ENCODE data around the gene ZNF552.

DNA sequence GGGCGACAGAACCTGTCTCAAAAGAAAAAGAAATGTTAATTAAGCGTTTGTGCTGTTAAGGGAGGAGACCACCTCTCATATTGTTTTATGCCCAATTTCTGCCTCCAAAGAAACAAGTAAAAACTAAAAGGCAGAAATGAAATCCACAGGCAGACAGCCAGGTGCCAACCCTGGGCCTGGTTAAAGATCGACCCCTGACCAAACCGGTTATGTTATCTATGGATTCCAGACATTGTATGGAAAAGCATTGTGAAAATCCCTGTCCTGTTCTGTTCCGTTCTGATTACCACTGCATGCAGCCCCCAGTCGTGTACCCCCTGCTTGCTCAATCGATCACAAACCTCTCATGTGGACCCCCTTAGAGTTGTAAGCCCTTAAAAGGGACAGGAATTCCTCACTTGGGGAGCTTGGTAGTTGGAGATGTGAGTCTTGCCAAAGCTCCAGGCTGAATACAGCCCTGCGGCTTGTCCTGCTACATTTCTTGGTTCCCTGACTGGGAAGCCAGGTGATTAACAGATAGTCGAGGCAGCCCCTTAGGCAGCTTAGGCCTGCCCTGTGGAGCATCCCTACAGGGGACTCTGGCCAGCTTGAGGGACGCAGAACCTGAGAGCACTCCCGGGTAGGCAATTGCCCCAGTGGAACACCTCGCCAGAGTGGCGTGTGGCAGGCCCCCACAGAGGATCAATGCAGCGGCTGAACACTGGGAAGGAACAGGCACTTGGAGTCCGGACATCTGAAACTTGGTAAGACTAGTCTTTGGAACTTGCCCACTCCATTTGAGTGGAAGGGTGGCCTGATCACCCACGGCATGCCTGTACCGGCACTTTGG lies 748 bp upstream of the ZNF552 start:
- TF ChIP-seq, protein P1, sequence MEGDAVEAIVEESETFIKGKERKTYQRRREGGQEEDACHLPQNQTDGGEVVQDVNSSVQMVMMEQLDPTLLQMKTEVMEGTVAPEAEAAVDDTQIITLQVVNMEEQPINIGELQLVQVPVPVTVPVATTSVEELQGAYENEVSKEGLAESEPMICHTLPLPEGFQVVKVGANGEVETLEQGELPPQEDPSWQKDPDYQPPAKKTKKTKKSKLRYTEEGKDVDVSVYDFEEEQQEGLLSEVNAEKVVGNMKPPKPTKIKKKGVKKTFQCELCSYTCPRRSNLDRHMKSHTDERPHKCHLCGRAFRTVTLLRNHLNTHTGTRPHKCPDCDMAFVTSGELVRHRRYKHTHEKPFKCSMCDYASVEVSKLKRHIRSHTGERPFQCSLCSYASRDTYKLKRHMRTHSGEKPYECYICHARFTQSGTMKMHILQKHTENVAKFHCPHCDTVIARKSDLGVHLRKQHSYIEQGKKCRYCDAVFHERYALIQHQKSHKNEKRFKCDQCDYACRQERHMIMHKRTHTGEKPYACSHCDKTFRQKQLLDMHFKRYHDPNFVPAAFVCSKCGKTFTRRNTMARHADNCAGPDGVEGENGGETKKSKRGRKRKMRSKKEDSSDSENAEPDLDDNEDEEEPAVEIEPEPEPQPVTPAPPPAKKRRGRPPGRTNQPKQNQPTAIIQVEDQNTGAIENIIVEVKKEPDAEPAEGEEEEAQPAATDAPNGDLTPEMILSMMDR (conservative IDR thresholded peaks at IDR 0.05; ENCODE audit: low read length): no peak
- no peak for TF ChIP-seq EZH2phosphoT487 (IDR thresholded peaks at IDR 0.05; ENCODE audit: borderline replicate concordance)
